ENCODE data around the gene MSLN. TPM values are rescaled to one million over a fixed set of nuclear protein-coding genes. Genes with fewer than 3 reads are reported as not detected.

Gene MSLN
- total and polyA plus RNA-seq, 9 of the 15 experiments (the other 6 are each of a cell fraction or from before 2014, with no cell fraction given): not detected

- TF ChIP-seq REST (IDR thresholded peaks at IDR 0.05; ENCODE audit: borderline replicate concordance) (peak; percentile 34; the same call in 1 of the 2 replicates), REST (CRISPR knock-in tag; IDR thresholded peaks at IDR 0.05; ENCODE audit: low read depth) (no peak), ZBTB7A (IDR thresholded peaks at IDR 0.05; ENCODE audit: borderline replicate concordance, control insufficient read depth, low read depth, low read length) (peak; percentile 62; the same call in 1 of the 2 replicates), MAZ (CRISPR knock-in tag; conservative IDR thresholded peaks at IDR 0.05 in 1 of 2, IDR thresholded peaks at IDR 0.05 in 1 of 2) (peak in 1 of 2 experiments; percentile 66; a peak in 2 of 4 replicates), GTF2E2 (tag; IDR thresholded peaks at IDR 0.05) (no peak), BRD9 (IDR thresholded peaks at IDR 0.05; ENCODE audit: low read depth, partially characterized antibody) (no peak), CTCF (IDR thresholded peaks at IDR 0.05 in 2 of 3, conservative IDR thresholded peaks at IDR 0.05 in 1 of 3; ENCODE audit: insufficient read depth in 2 of 3, low read depth in 1 of 3, low read length in 3 of 3) (peak; percentile 63 to 74 (median 67)), ZNF778 (CRISPR knock-in tag; IDR thresholded peaks at IDR 0.05) (no peak), STAG1 (CRISPR knock-in tag; IDR thresholded peaks at IDR 0.05; ENCODE audit: borderline replicate concordance) (no peak), RAD21 (CRISPR knock-in tag; conservative IDR thresholded peaks at IDR 0.05 in 1 of 2, IDR thresholded peaks at IDR 0.05 in 1 of 2) (peak in 1 of 2 experiments; percentile 44; a peak in 3 of 4 replicates), UBTF (IDR thresholded peaks at IDR 0.05; ENCODE audit: borderline replicate concordance in 1 of 2, low read depth in 2 of 2, low read length in 2 of 2) (no peak)
Measured at GRCh38 chr16:745739-746138, 14.8 kb upstream of the MSLN start (continued).
